Measurements from ENCODE around the gene TM9SF1.

The TM9SF1 gene

GRCh38 chr14:24151404-24152080 is 43.7 kb downstream of the TM9SF1 start:
- no peaks in the 10 kb centered on the region for H3K27me3 ChIP-seq (ENCODE audit: low read depth)
- no peak for DNase-seq (ENCODE audit: low spot score in 2 of 2)
- in situ Hi-C loops (cut with MboI; ENCODE audit: low sequenced_read_pairs), result no loop called here
- H3K9me3 ChIP-seq, result no peaks in the 10 kb centered on the region
- H3K4me1 ChIP-seq, result peaks cover 5% of the 10 kb centered on the region; the same call in 1 of the 2 replicates
- no peak overlapping the region for H3K4me3 ChIP-seq
- H3K36me3 ChIP-seq (replicated peaks), result peaks cover 77% of the 10 kb centered on the region

GRCh38 chr14:24150993-24151392 is 44.2 kb downstream of the TM9SF1 start:
- no peak for DNase-seq (ENCODE audit: low spot score in 2 of 2)
- no peaks in the 10 kb centered on the region for H3K27me3 ChIP-seq (ENCODE audit: low read depth)
- in situ Hi-C loops (cut with MboI; ENCODE audit: low sequenced_read_pairs), result no loop called here
- H3K4me3 ChIP-seq, result no peak overlapping the region
- H3K9me3 ChIP-seq, result no peaks in the 10 kb centered on the region
- peaks cover 72% of the 10 kb centered on the region for H3K36me3 ChIP-seq (replicated peaks)
- H3K4me1 ChIP-seq, result peaks cover 5% of the 10 kb centered on the region

- peaks cover 68% of the 10 kb centered on the region for H3K36me3 ChIP-seq (replicated peaks)
- in situ Hi-C loops (cut with MboI; ENCODE audit: low sequenced_read_pairs), result no loop called here
- no peak for DNase-seq (ENCODE audit: low spot score in 2 of 2)
- H3K9me3 ChIP-seq, result no peaks in the 10 kb centered on the region
- H3K4me3 ChIP-seq, result no peak overlapping the region
- H3K4me1 ChIP-seq, result peaks cover 10% of the 10 kb centered on the region
- H3K27me3 ChIP-seq (ENCODE audit: low read depth), result no peaks in the 10 kb centered on the region
These were observed 44.7 kb downstream of the TM9SF1 start for GRCh38 chr14:24150567-24150966.

- in situ Hi-C loops (cut with MboI; ENCODE audit: low sequenced_read_pairs), result no loop called here
- DNase-seq (ENCODE audit: low spot score in 2 of 2), result no peak
- Histone ChIP-seq H3K36me3 (replicated peaks) (peaks cover 63% of the 10 kb centered on the region), H3K4me3 (no peak overlapping the region), H3K27me3 (ENCODE audit: low read depth) (no peaks in the 10 kb centered on the region), H3K9me3 (no peaks in the 10 kb centered on the region), H3K4me1 (peaks cover 11% of the 10 kb centered on the region)
These were observed 45.2 kb downstream of the TM9SF1 start for GRCh38 chr14:24150061-24150460.

GRCh38 chr14:24149302-24149969 is 45.8 kb downstream of the TM9SF1 start:
- Histone ChIP-seq H3K4me3 (no peak overlapping the region), H3K27me3 (ENCODE audit: low read depth) (no peaks in the 10 kb centered on the region), H3K4me1 (peaks cover 11% of the 10 kb centered on the region), H3K36me3 (replicated peaks) (peaks cover 62% of the 10 kb centered on the region), H3K9me3 (no peaks in the 10 kb centered on the region)
- in situ Hi-C loops (cut with MboI; ENCODE audit: low sequenced_read_pairs), result no loop called here
- no peak for DNase-seq (ENCODE audit: low spot score in 2 of 2)

GRCh38 chr14:24147761-24148428 is 47.3 kb downstream of the TM9SF1 start:
- peaks cover 62% of the 10 kb centered on the region for H3K36me3 ChIP-seq (replicated peaks)
- in situ Hi-C loops (cut with MboI; ENCODE audit: low sequenced_read_pairs), result no loop called here
- no peak for DNase-seq (ENCODE audit: low spot score in 2 of 2)
- H3K27me3 ChIP-seq (ENCODE audit: low read depth), result no peaks in the 10 kb centered on the region
- H3K4me1 ChIP-seq, result peaks cover 11% of the 10 kb centered on the region
- H3K9me3 ChIP-seq, result no peaks in the 10 kb centered on the region
- H3K4me3 ChIP-seq, result peak overlapping the region; percentile 94

- in situ Hi-C loops (cut with MboI; ENCODE audit: low sequenced_read_pairs), result no loop called here
- H3K4me1 ChIP-seq, result peaks cover 11% of the 10 kb centered on the region
- H3K36me3 ChIP-seq (replicated peaks), result peaks cover 54% of the 10 kb centered on the region
- no peaks in the 10 kb centered on the region for H3K9me3 ChIP-seq
- peak; percentile 99 to 100 for DNase-seq (ENCODE audit: low spot score in 2 of 2)
- no peaks in the 10 kb centered on the region for H3K27me3 ChIP-seq (ENCODE audit: low read depth)
- peak within 1 kb of the TSS; percentile 94 for H3K4me3 ChIP-seq
These were observed 48.1 kb downstream of the TM9SF1 start, which contains the start of gene RNF31 for GRCh38 chr14:24146978-24147760. TSS of gene RNF31 (plus strand) at chr14:24147498. CDS start at chr14:24147699, 201 bp downstream.

- Histone ChIP-seq H3K27me3 (ENCODE audit: low read depth) (no peaks in the 10 kb centered on the region), H3K4me1 (peaks cover 11% of the 10 kb centered on the region), H3K4me3 (peak within 1 kb of the TSS; percentile 94), H3K36me3 (replicated peaks) (peaks cover 48% of the 10 kb centered on the region), H3K9me3 (no peaks in the 10 kb centered on the region)
- peak; percentile 97 to 99 for DNase-seq (ENCODE audit: low spot score in 2 of 2)
- in situ Hi-C loops (cut with MboI; ENCODE audit: low sequenced_read_pairs), result no loop called here
These were observed 48.7 kb downstream of the TM9SF1 start, which contains the start of gene PSME2 for GRCh38 chr14:24146453-24146977. TSS of gene PSME2 (minus strand) at chr14:24146610. CDS start at chr14:24146581, 29 bp downstream.

- Histone ChIP-seq H3K27me3 (ENCODE audit: low read depth) (no peaks in the 10 kb centered on the region), H3K36me3 (replicated peaks) (peaks cover 41% of the 10 kb centered on the region), H3K4me3 (peak overlapping the region; percentile 94), H3K4me1 (peaks cover 11% of the 10 kb centered on the region), H3K9me3 (no peaks in the 10 kb centered on the region)
- in situ Hi-C loops (cut with MboI; ENCODE audit: low sequenced_read_pairs), result no loop called here
- DNase-seq (ENCODE audit: low spot score in 2 of 2), result no peak
These were observed 49.4 kb downstream of the TM9SF1 start for GRCh38 chr14:24145690-24146452.

GRCh38 chr14:24145219-24145618 is 50.0 kb downstream of the TM9SF1 start:
- DNase-seq (ENCODE audit: low spot score in 2 of 2), result no peak
- Histone ChIP-seq H3K4me3 (peak overlapping the region; percentile 94), H3K36me3 (replicated peaks) (peaks cover 35% of the 10 kb centered on the region), H3K27me3 (ENCODE audit: low read depth) (no peaks in the 10 kb centered on the region), H3K4me1 (peaks cover 11% of the 10 kb centered on the region), H3K9me3 (no peaks in the 10 kb centered on the region)
- in situ Hi-C loops (cut with MboI; ENCODE audit: low sequenced_read_pairs), result no loop called here

GRCh38 chr14:24144451-24144850 is 50.8 kb downstream of the TM9SF1 start:
- in situ Hi-C loops (cut with MboI; ENCODE audit: low sequenced_read_pairs), result no loop called here
- Histone ChIP-seq H3K36me3 (replicated peaks) (peaks cover 33% of the 10 kb centered on the region), H3K27me3 (ENCODE audit: low read depth) (no peaks in the 10 kb centered on the region), H3K4me3 (no peak overlapping the region), H3K9me3 (no peaks in the 10 kb centered on the region), H3K4me1 (peaks cover 18% of the 10 kb centered on the region)
- DNase-seq (ENCODE audit: low spot score in 2 of 2), result no peak

- no peaks in the 10 kb centered on the region for H3K9me3 ChIP-seq
- peaks cover 16% of the 10 kb centered on the region for H3K4me1 ChIP-seq
- H3K27me3 ChIP-seq (ENCODE audit: low read depth), result no peaks in the 10 kb centered on the region
- no peak overlapping the region for H3K4me3 ChIP-seq
- H3K36me3 ChIP-seq (replicated peaks), result peaks cover 33% of the 10 kb centered on the region
- DNase-seq (ENCODE audit: low spot score in 2 of 2), result no peak
- in situ Hi-C loops (cut with MboI; ENCODE audit: low sequenced_read_pairs), result no loop called here
These were observed 51.7 kb downstream of the TM9SF1 start for GRCh38 chr14:24143511-24143910.

Measured in HAP-1 (cell line).